RWPE2 (cell line): ENCODE data around the gene FUS.
A peak's percentile ranks its signal among the peaks of the same experiment; 100 is the strongest.
"Not testable (repeated sequence)": the region's sequence is repeated elsewhere in the genome, so short reads cannot be mapped to it uniquely, and the experiment has no call there.

Experiments
- ATAC-seq: fragments of 200-7000 bp; cut with Tn5 transposase; 3 replicates; pipeline ENCODE4 v1.9.1; 2021; ENCODE audit warnings: low read depth
- DNase-seq: peaks from one replicate; pipeline ENCODE4 v3.0.0-alpha.2; 2020; ENCODE audit warnings: low spot score
- H3K27ac ChIP-seq: fragments of 450-650 bp; 2 replicates; pipeline ENCODE4 v1.5.1; 2017; ENCODE audit warnings: mild to moderate bottlenecking; ENCODE audit not compliant: poor library complexity, severe bottlenecking
- H3K27me3 ChIP-seq: fragments of 250-450 bp; sonication (Bioruptor Pico); 2 replicates; pipeline ENCODE4 v1.5.1; 2021; ENCODE audit warnings: mild to moderate bottlenecking, moderate library complexity; ENCODE audit not compliant: insufficient read depth, poor library complexity, severe bottlenecking
- H3K36me3 ChIP-seq: fragments of 250-450 bp; sonication (Bioruptor Pico); 2 replicates; pipeline ENCODE4 v1.5.1; 2020; ENCODE audit warnings: low read depth, mild to moderate bottlenecking, moderate library complexity
- H3K4me1 ChIP-seq: fragments of 250-450 bp; sonication (Bioruptor Pico); 2 replicates; pipeline ENCODE4 v1.5.1; 2021; ENCODE audit warnings: mild to moderate bottlenecking, moderate library complexity; ENCODE audit not compliant: insufficient read depth, poor library complexity, severe bottlenecking
- H3K4me3 ChIP-seq: fragments of 250-450 bp; sonication (Bioruptor Pico); 2 replicates; pipeline ENCODE4 v1.5.1; 2021; ENCODE audit warnings: mild to moderate bottlenecking, moderate library complexity; ENCODE audit not compliant: severe bottlenecking
- H3K9me3 ChIP-seq: fragments of 250-450 bp; sonication (Bioruptor Pico); 2 replicates; pipeline ENCODE4 v1.5.1; 2021; ENCODE audit warnings: mild to moderate bottlenecking, moderate library complexity; ENCODE audit not compliant: severe bottlenecking
- CTCF ChIP-seq: fragments of 450-650 bp; IDR thresholded peaks from one replicate; pipeline ENCODE4 v1.5.1; 2017; ENCODE audit warnings: mild to moderate bottlenecking, moderate library complexity; ENCODE audit not compliant: poor library complexity, severe bottlenecking

FUS gene

GRCh38 chr16:31157136-31157535 lies 22.8 kb upstream of the FUS start:
- TF ChIP-seq CTCF: no peak
- no peaks in the 10 kb centered on the region for H3K36me3 ChIP-seq
- H3K4me3 ChIP-seq: no peak overlapping the region
- ATAC-seq: no peak
- H3K27ac ChIP-seq: no peak overlapping the region
- no peaks in the 10 kb centered on the region for H3K27me3 ChIP-seq
- no peaks in the 10 kb centered on the region for H3K9me3 ChIP-seq
- no peak for DNase-seq
- no peaks in the 10 kb centered on the region for H3K4me1 ChIP-seq

GRCh38 chr16:31167315-31167714 lies 12.6 kb upstream of the FUS start:
- ATAC-seq (no peak), DNase-seq (no peak)
- no peaks in the 10 kb centered on the region for H3K4me1 ChIP-seq
- no peak for TF ChIP-seq CTCF
- no peak overlapping the region for H3K4me3 ChIP-seq
- no peaks in the 10 kb centered on the region for H3K36me3 ChIP-seq
- H3K9me3 ChIP-seq: no peaks in the 10 kb centered on the region
- H3K27me3 ChIP-seq: no peaks in the 10 kb centered on the region
- H3K27ac ChIP-seq: no peak overlapping the region

GRCh38 chr16:31168848-31169247 lies 11.1 kb upstream of the FUS start:
- Histone ChIP-seq H3K36me3 (no peaks in the 10 kb centered on the region), H3K9me3 (no peaks in the 10 kb centered on the region), H3K4me3 (no peak overlapping the region), H3K4me1 (no peaks in the 10 kb centered on the region), H3K27me3 (no peaks in the 10 kb centered on the region), H3K27ac (no peak overlapping the region)
- no peak for TF ChIP-seq CTCF
- ATAC-seq: peak; percentile 64; the same call in 2 of the 3 replicates
- DNase-seq: no peak

GRCh38 chr16:31170048-31170447 lies 9.9 kb upstream of the FUS start:
- not testable (repeated sequence) for H3K9me3 ChIP-seq, H3K27me3 ChIP-seq, DNase-seq, ATAC-seq, H3K36me3 ChIP-seq, H3K4me3 ChIP-seq, H3K4me1 ChIP-seq, H3K27ac ChIP-seq

GRCh38 chr16:31177136-31177535 lies 2.8 kb upstream of the FUS start:
- Histone ChIP-seq H3K27me3 (no peaks in the 10 kb centered on the region), H3K27ac (no peak overlapping the region), H3K4me1 (no peaks in the 10 kb centered on the region), H3K9me3 (no peaks in the 10 kb centered on the region), H3K4me3 (no peak overlapping the region), H3K36me3 (peaks cover 15% of the 10 kb centered on the region)
- DNase-seq: no peak
- TF ChIP-seq CTCF: no peak
- ATAC-seq: no peak
